Stimulated activated CD8-positive, alpha-beta memory T cell treated with anti-CD3 and anti-CD28 coated beads, Interleukin-4, amount 100 ng/mL, for 1 hour (primary cell): ENCODE data around the gene TAPT1.

Experiments
- DNase-seq, 2 donors: peaks; one replicate each; pipeline ENCODE4 v3.0.0-alpha.2; 2020; ENCODE audit warnings: low read depth in 2 of 2, low spot score in 1 of 2

The TAPT1 gene

DNA sequence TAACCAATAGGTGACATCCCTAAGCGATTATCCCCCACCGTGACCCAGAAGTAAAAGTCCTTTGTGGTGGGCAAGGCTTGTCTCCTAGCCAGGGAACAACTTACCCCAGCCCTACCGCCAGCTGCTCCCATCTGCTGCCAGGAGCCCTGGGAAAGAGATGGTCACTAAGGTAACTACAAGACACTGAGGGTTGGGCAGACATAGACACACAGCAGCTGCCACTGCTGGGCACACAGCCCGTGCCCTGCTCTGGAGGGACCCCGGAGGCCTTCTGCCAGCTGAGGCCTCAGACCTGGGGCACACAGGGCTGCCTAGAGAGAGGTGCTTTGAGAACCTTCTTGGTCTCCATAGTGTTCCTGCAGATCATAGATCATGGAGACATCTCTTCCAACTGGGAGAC is 89.4 kb downstream of the TAPT1 start:
- no peak for DNase-seq

DNA sequence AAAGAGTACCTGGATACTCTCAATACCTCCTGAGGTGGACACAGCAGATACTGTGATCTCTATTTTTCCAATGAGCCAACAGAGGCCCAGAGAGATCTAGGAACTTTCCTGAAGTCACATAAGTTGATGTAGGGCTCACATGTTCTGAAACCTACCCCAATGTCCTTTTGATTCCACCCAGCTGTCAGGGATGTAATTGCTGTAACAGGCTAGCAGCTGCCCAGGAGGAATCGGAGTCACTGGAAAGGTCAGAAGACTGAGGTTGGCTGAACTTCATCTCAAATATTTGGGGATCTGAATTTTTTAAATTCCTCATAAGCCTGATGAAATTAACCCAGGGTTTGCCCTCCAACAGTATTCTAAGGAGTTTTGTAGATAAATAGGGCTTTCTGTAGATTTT is 90.0 kb downstream of the TAPT1 start:
- DNase-seq = no peak

DNA sequence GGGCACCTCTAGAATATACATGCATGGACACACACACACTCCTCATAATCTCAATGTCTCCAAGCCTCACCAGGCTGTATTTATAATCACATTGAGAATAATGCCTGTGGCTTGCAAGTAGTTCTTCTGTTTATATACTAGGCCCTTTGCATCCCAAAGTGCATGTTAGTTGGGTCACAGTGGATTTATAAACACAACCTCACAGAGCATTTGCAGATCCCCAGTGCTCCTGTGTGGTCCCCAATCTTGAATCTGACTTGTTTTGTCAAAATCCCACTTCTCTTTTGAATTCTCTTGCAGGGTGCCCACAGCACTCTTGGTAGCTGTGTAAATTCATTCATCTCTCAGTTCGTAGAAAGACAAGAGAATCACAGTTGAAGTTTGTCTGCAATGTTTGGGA is 92.9 kb downstream of the TAPT1 start:
- no peak for DNase-seq

DNA sequence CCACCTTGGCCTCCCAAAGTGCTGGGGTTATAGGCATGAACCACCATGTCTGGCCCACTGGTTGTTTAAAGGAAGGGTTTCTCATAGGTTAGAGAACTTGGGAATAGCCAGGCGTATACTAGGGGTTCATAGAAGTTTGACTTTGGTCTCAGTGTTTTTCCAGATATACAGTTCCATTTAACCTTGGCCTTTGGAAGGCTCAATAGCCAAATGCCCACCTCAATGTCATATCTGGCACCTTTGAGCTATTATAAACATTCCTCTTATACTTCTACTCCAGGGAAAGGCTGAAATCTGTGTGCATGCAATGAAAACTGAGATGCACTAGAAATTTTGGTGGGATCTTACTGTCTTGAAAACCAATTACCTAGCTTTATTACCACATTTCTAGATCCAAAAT is 95.0 kb downstream of the TAPT1 start:
- no peak for DNase-seq

DNA sequence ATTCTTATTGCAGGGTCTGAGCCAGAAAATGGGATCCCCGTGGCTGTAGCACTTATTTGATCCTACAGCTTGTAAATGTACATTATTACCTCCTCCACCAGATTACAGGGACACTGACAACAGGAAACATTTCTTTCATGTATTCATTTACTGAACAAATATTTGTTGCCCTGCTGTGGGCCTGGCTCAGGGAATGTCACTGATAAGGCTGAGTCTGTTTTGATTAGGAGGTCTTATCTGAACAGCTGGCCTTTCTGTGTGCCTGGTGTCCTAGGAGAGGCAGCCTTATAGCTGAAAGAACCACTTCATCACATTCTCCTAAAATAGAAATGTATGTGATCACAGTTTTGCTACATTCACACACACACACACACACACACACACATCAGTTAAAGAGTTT is 96.9 kb downstream of the TAPT1 start:
- no peak for DNase-seq

DNA sequence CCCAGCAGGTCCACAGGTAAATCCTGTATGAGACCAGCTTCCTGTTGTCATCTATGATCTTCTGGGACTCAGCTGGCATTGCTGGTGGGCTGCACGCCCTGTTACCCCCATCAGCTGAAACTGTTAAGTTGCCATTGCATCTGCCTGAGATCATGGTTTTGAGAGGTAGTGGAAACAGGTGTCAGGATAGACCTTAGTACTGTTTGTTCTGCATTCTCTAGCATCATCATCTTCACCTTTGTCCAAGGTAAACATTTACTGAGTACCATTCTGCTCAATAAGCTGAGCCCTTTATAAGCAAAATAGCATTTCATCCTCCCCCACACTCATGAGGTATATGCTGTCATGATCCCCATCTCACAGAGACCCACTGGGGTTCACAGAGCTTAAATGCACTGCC is 99.6 kb downstream of the TAPT1 start:
- no peak for DNase-seq

DNA sequence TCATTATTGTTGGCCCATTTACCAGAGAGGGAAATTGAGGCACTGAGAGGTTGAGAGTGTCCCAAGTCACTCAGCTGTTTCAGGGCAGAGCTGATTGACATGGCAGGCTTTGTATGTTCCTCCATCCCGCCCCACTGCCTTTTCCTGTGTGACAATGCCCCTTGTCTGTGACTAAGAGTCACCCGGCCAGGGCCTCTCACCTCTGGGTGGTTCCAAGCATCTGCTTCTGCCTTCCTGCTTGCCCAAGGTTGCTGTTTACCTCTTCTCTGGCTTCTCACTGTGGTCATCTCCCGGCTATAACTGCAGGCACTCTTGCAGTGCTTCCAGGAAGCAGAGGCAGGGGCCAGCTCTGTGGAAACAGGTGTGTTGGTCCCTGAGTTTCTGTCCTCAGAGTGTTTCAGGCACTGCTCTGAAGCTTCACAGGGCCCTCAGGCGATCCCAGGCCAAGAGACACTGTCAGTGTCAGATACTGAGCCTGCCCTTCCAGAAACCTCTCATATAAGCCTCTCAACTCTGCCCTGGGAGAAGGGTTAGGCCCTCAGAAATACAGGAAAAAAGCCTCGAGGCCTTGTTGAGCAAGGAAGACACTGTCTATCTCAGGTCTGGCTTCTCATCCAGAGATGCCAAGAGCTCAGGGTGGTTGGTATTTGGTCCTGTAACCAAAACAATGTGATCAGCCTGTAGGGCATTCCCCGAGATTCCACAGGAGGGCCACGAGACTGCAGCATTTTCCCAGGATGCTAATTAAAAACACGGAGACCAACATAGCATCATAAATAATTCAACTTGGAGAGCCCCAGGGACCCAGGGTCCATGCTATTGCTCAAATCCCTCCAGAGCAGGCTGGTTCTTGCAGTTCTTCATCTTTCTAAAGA is 100.5 kb downstream of the TAPT1 start:
- DNase-seq = no peak

DNA sequence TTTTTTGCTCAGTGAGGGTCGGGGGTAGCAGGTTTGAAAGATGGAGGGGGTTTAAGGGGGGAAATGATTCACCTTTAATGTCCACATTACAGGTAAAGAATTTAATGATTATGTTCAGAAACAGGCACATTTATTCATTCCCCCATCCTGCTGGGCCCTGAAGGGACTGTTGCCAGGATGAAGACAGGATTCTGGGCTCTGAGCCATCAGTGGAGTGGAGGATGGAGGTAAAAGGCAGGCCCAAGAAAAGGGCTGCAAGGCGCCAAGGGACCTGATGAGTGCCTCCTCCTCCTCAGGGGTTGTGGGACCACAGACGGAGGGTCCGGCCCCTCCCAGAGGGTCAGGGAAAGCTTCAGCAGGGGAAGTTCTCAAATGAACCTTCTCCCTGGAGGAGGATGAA is 102.0 kb downstream of the TAPT1 start:
- DNase-seq = no peak

DNA sequence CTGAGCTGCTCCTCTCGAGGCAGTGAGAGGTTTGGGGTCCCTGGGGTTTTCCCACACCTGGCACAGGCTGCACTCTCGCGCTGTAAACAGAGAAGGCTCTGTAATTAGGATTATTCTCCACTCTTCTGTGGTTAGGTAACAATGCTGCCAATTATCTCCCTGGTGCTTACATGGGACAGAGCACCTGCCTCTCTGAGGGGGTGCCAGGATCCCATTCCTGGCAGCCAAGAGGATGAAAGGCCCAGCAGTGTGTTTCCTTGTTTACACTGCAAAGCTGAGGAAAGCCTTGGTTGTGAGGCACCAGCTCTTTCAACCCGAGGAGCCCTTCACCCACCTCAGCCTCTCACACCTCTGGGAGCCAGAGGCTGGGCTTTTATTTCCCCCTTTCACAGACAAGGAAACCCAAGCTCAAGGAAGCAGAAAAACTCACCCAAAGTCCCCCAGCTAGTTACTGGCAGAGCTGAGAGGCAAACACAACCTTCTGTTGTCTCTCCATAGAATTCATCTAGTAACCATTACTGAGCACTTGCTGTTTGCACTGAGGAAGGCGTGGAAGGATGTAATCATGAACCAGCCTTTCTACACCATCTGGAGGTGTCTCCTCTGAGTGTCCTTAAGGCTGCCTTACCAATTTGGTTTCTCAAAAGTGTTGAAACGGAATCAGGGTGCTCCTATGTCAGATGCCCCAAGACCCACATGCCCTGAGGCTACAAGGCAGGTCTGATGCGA is 102.8 kb downstream of the TAPT1 start:
- no peak for DNase-seq

DNA sequence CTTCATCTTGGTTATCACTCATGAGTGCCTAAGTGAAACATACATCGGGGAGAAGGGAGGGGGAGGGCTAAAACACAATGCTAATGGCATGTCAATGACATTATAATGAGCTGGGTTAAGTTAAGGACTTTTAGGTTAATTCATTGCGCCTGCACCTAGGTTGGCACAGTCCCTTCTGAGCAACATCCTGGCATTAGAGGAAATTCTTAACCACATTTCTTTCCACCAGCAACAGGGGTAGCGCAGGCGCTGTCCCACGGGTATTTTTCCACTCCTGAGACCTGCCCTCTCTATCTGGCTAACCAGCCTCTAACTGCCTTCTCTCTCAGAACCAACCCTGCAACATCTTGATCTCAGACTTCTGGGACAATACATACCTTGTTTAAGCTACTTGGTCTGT is 103.5 kb downstream of the TAPT1 start:
- DNase-seq = no peak

DNA sequence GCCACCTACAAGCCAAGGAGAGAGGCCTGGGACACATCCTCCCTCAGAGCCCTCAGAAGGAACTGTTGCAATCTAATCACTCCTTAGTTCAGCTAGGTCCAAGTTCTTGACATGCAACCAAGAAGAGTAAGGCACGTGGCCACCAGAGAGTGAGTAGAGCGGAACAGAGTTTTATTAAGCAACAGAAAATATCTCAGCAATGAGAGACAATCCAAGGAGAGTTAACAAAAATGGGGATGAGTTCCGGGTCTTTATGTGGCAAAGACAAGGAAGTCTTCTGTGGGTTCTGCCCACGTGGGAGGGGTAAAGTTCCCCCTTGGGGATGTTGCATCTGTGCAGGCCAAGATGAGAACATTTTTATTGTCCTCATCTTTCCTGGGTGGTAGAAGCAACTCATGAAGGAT is 104.0 kb downstream of the TAPT1 start:
- no peak for DNase-seq

DNA sequence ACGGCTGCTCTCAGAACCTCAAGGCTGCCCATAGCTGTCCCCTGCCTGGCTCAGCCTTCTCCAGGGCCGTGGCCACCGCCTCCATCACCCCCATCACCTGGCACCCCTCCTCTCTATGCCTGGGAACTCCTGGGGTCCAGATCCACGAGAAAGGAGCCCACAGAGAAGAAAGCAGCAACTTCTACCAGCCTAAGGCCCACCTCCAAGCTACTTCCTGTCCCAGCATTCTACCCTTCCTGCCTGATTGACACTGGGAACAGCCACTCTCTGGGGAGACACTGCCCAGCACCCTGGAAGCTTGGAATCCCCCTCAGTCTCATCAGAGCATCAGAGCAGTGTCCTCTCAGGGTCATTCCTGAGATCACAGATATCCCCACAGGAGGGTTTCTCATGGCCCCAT is 105.6 kb downstream of the TAPT1 start:
- DNase-seq = no peak

DNA sequence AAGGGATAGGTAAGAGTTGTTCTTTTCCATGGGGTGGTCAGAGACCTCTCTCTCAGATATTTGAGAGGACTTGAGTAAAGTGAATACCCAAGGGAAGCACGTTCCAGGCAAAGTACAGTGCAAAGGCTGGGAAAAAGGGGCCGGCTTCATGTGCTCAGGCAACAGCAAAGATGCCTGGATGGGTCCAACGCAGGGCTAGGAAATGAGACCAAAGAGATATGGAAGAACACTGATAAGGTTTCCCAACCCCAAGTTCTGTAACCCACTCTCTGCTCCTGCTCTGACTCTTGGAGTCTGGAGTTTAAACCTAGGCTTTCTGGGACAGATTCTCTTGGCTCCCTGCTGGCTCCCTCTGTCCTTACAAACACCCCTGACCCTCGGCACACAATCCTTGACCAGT is 106.3 kb downstream of the TAPT1 start:
- no peak for DNase-seq

DNA sequence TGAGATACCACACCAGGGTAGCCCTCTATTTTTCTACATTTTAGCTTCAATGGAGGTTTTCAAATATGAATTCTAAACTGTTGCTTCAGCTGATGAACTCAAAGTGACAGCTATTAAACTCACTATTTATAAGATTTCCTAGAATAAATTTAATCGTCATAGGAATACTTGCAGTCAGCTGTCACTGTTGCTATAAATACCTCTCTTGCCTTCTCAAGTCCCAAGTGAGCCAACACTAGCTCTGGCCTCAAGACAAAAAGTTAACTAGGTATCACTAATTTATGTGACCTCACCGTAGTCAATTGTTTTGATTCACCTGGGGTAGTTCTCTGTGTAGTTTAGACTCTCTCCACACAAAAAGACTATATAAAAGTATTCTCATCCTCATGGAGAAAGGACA is 108.2 kb downstream of the TAPT1 start:
- no peak for DNase-seq

DNA sequence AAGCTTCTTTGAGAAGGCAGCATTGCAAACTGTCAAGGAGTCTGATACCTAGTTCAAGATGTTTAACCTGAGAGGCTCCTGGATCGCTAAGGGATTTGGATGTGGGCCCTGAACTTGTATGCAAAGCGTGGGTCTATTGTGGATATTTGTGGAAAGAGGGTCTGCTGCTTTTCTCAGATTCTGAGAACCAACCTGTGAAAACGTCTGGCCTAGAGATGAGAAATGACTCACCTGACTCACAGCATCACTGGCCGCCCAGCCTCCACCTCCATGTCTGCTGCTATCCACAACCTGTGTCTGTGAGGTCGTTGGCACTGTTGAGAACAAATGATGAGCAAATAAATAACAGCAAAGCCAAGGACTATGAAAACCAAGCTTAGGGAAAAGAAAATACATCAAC is 109.1 kb downstream of the TAPT1 start:
- DNase-seq = no peak

DNA sequence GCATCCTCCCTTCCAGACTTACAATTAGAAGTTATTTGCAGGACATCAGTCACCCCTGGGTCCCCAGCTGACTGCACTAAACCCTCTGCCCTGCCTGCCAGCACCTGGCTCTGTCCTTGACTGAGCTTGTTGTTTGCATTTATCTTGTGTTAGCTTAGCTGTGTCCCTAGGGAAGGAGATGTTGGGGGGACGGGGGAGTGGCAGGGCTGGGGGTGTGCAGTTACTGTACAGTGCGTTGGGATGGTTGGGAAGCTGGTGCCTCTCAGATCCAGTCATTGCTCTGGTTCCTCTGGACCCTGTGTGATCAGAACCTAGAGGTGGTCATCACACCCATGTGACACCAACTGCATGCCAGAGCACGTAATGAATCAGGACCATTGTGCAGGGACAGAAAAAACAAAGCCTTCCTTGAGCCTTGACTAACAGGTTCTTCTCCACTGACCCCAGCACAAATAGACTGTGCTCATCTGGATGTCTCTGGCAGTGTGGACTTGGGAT is 109.7 kb downstream of the TAPT1 start:
- DNase-seq = no peak

DNA sequence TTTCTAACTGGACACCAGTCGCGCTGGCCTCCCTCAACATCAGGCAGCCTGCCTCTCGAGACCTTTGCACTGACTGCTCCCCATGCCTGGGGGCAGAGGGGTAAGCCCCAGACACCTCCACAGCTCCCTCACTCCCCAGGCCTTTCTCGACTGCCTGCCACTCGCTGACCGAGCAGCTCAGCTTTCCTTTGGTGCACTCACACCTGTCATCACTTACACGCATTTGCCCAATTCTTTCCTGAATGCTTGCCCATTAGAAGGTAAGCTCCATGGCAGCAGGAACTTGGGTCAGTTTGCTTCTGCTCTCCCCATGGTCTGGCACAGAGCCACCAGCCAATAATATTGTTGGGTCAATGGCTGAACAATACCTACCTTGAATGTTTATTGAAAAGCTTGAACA is 110.3 kb downstream of the TAPT1 start:
- no peak for DNase-seq

DNA sequence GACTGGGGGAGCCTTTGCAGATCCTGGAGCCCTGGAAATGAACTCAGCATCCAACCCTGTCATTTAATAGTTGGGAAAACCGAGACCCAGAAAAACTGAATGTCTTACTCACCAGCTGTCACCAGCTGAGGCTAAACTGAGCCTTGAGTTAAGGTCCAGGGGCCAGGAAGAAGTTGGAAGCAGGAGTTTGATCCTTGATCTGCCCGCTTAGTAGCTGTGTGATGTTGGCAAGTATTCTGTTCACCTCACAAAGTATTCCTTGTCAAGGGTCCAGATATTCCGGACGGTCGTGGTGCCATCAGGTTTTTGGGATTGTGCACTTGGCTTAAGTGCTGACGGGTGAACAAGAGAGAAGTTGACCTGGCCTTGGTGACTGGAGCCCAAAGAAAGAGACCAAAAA is 111.7 kb downstream of the TAPT1 start:
- no peak for DNase-seq

DNA sequence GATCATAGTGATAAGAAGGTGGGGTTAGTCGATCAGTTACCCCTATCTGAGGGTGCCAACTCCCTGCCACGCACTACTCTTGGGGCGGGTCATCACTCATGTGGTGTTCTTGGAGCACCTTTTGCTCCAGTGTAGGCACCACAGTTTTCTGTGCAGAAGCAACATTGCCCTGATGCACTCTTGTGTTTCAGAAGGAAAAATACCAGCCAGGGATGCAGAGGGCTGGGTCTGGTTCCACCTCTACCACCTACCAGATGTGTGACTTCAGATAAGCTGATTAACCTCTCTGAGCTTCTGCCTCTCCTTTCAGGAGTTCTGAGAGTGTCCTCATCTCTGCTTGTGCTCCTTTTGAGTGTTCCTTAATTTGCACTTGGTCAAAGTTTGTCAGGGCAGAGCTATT is 112.5 kb downstream of the TAPT1 start:
- no peak for DNase-seq

DNA sequence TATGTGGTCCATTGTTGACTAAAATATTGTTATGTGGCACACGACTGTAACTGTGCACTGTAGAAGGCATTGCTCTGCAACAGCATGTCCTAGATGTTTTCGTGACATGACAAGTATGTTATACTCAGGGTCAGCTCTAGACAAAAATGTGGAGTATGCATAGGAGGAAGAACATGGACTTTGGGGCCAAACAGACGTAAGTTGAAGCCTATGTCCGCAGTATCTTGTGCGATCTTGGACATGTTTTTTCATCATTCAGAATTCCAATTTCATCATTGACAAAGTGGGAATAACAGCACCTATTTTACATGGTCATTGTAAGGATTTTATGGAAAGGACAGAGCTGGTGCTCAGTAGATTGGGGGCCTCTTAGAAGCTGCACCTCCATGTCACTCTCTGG is 114.7 kb downstream of the TAPT1 start:
- DNase-seq = no peak

DNA sequence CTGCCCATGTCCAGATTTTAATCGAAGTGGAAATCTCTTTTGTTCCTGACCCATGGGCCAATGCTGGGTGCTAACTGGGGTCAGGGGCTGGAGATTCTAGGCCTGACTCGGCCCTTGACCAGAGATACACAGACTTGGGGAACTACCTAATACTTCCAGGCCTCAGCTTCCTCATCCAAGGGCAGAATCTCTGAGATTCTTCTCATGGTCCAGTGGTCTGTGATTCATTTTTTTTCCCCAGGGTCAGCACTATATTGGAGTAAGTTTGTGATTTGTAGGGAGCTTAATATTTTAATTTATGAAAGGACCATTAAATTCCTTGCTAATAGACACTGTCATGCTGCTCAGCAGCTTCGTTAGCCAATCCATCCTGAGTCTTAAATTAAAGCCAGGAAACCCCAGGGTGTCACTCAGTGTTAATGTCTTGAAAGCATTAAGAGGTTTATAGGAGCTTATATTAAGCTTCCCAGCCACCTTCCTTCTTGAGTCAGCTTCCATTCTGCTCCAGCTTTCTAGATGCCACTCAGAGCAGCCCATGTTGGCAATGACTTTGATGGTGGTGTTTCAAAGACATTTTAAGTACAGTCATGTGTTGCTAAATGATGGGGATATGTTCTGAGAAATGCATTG is 115.5 kb downstream of the TAPT1 start:
- no peak for DNase-seq
